Mesendoderm (in vitro differentiated cells): Measurements from ENCODE around the gene HLA-F.
A peak's percentile ranks its signal among the peaks of the same experiment; 100 is the strongest.

Experiments used
- DNase-seq: peaks from one replicate; pipeline ENCODE4 v3.0.0; 2013
- H2AK5ac ChIP-seq: 2 replicates; pipeline ENCODE4 v1.6.1; 2013; ENCODE audit warnings: low read length, inconsistent platforms
- H2BK120ac ChIP-seq: 2 replicates; pipeline ENCODE4 v1.6.1; 2013; ENCODE audit warnings: low read depth, mild to moderate bottlenecking, low read length, moderate library complexity, mixed read lengths
- H2BK15ac ChIP-seq: replicated peaks from 2 replicates; pipeline ENCODE4 v1.6.1; 2013; ENCODE audit warnings: low read depth, mild to moderate bottlenecking, moderate library complexity
- H2BK5ac ChIP-seq: 2 replicates; pipeline ENCODE4 v1.6.1; 2013; ENCODE audit warnings: low read length, inconsistent platforms
- H3K18ac ChIP-seq: 2 replicates; pipeline ENCODE4 v1.6.1; 2013; ENCODE audit warnings: mild to moderate bottlenecking, low read length, mixed read lengths
- H3K23ac ChIP-seq: one replicate; pipeline ENCODE4 v1.6.1; 2013; ENCODE audit warnings: low read length
- H3K27ac ChIP-seq: 2 replicates; pipeline ENCODE4 v1.5.1; 2013; ENCODE audit warnings: low read depth, mild to moderate bottlenecking, inconsistent platforms, low read length, moderate library complexity
- H3K27me3 ChIP-seq: 2 replicates; pipeline ENCODE4 v1.6.1; 2013; ENCODE audit warnings: low read length, control low read depth, mild to moderate bottlenecking, inconsistent platforms; ENCODE audit not compliant: insufficient read depth, poor library complexity
- H3K36me3 ChIP-seq: 2 replicates; pipeline ENCODE4 v1.6.1; 2013; ENCODE audit warnings: low read length, inconsistent platforms; ENCODE audit not compliant: control insufficient read depth, insufficient read depth
- H3K4ac ChIP-seq: one replicate; pipeline ENCODE4 v1.6.1; 2013; ENCODE audit warnings: low read depth, mild to moderate bottlenecking, low read length, moderate library complexity
- H3K4me1 ChIP-seq: 2 replicates; pipeline ENCODE4 v1.6.1; 2013; ENCODE audit warnings: low read depth, low read length, inconsistent platforms; ENCODE audit not compliant: control insufficient read depth
- H3K4me2 ChIP-seq: 2 replicates; pipeline ENCODE4 v1.6.1; 2013; ENCODE audit warnings: low read length
- H3K4me3 ChIP-seq: 2 replicates; pipeline ENCODE4 v1.5.1; 2013; ENCODE audit warnings: mild to moderate bottlenecking, low read length
- H3K56ac ChIP-seq: one replicate; pipeline ENCODE4 v1.6.1; 2013; ENCODE audit warnings: low read length
- H3K79me1 ChIP-seq: 2 replicates; pipeline ENCODE4 v1.6.1; 2013; ENCODE audit warnings: low read length, inconsistent platforms
- H3K79me2 ChIP-seq: 2 replicates; pipeline ENCODE4 v1.6.1; 2013; ENCODE audit warnings: mild to moderate bottlenecking, low read length; ENCODE audit not compliant: control insufficient read depth, insufficient read depth
- H3K9ac ChIP-seq: 2 replicates; pipeline ENCODE4 v1.6.1; 2013; ENCODE audit warnings: low read length, inconsistent platforms
- H4K5ac ChIP-seq: one replicate; pipeline ENCODE4 v1.6.1; 2013; ENCODE audit warnings: low read length
- H4K8ac ChIP-seq: one replicate; pipeline ENCODE4 v1.6.1; 2013; ENCODE audit warnings: low read depth, mild to moderate bottlenecking, control low read depth, low read length, moderate library complexity
- WGBS: extraction: QIAGEN DNeasy Blood & Tissue Kit; methylation state at CpG from one replicate; pipeline ENCODE4 v1.1.7; 2013; ENCODE audit warnings: low lambda C conversion rate, missing lambda C conversion rate; ENCODE audit not compliant: insufficient coverage; ENCODE audit errors: extremely low coverage; 5-methylcytosine and 5-hydroxymethylcytosine counted together

HLA-F gene

GRCh38 chr6:29680416-29680815, 42.8 kb upstream of the HLA-F start:
- Histone ChIP-seq H3K18ac (no peak overlapping the region), H3K79me2 (no peaks in the 10 kb centered on the region), H3K56ac (no peak overlapping the region), H3K23ac (no peak overlapping the region), H2BK5ac (no peak overlapping the region), H3K4me3 (no peak overlapping the region), H2AK5ac (no peak overlapping the region), H3K79me1 (no peaks in the 10 kb centered on the region), H2BK120ac (no peak overlapping the region), H2BK15ac (no peak overlapping the region), H3K27me3 (no peaks in the 10 kb centered on the region), H4K5ac (no peak overlapping the region), H3K27ac (no peak overlapping the region), H3K36me3 (no peaks in the 10 kb centered on the region), H3K4me1 (peaks cover 2% of the 10 kb centered on the region), H3K4me2 (no peak overlapping the region), H3K4ac (no peak overlapping the region), H3K9ac (no peak overlapping the region), H4K8ac (no peak overlapping the region)
- no CpG with 5 or more reads among the region's 24 CpGs for WGBS
- no peak for DNase-seq

GRCh38 chr6:29680904-29681303, 42.3 kb upstream of the HLA-F start, which contains the start of gene ZFP57:
ZFP57 (minus strand) TSS chr6:29681152; CDS start chr6:29677003, 4,149 bp downstream.
- Histone ChIP-seq H3K27ac (no peak within 1 kb of the TSS), H3K79me1 (no peaks in the 10 kb centered on the region), H3K36me3 (no peaks in the 10 kb centered on the region), H3K4me2 (no peak within 1 kb of the TSS), H2BK120ac (no peak within 1 kb of the TSS), H4K8ac (no peak within 1 kb of the TSS), H2BK5ac (no peak within 1 kb of the TSS), H3K9ac (no peak within 1 kb of the TSS), H3K79me2 (no peaks in the 10 kb centered on the region), H2BK15ac (no peak within 1 kb of the TSS), H3K27me3 (no peaks in the 10 kb centered on the region), H3K4me1 (peaks cover 2% of the 10 kb centered on the region), H3K23ac (no peak within 1 kb of the TSS), H3K4me3 (no peak within 1 kb of the TSS), H2AK5ac (no peak within 1 kb of the TSS), H3K56ac (peak within 1 kb of the TSS; percentile 7), H3K18ac (peak within 1 kb of the TSS; percentile 20), H4K5ac (no peak within 1 kb of the TSS), H3K4ac (no peak within 1 kb of the TSS)
- WGBS: no CpG with 5 or more reads among the region's 31 CpGs
- DNase-seq: no peak

DNA sequence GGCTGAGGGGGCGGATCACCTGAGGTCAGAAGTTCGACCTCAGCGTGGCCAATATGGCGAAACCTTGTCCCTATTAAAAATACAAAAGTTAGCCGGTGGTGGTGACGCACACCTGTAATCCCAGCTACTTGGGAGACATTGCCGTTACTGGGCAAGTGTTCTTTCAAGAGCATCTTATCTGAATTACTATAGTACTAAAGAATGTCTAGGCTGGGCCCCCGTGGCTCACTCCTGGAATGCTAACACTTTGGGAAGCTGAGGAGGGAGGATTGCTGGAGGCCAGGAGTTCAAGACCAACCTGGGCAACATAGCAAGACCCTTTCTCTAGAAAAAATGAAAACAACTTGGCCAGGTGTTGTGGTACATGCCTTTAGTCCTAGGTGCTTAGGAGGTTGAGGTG, 41.4 kb upstream of the HLA-F start:
- no peak overlapping the region for H3K4me2 ChIP-seq
- no peaks in the 10 kb centered on the region for H3K36me3 ChIP-seq
- H3K4me1 ChIP-seq: peaks cover 2% of the 10 kb centered on the region
- H2AK5ac ChIP-seq: no peak overlapping the region
- H2BK5ac ChIP-seq: no peak overlapping the region
- no peaks in the 10 kb centered on the region for H3K27me3 ChIP-seq
- H3K9ac ChIP-seq: no peak overlapping the region
- no peaks in the 10 kb centered on the region for H3K79me2 ChIP-seq
- H3K4ac ChIP-seq: no peak overlapping the region
- H3K27ac ChIP-seq: no peak overlapping the region
- no peaks in the 10 kb centered on the region for H3K79me1 ChIP-seq
- DNase-seq: no peak
- H2BK15ac ChIP-seq: no peak overlapping the region
- no peak overlapping the region for H3K4me3 ChIP-seq
- no peak overlapping the region for H3K56ac ChIP-seq
- no peak overlapping the region for H4K8ac ChIP-seq
- H3K23ac ChIP-seq: no peak overlapping the region
- H2BK120ac ChIP-seq: no peak overlapping the region
- H3K18ac ChIP-seq: no peak overlapping the region
- WGBS: no CpG with 5 or more reads among the region's 8 CpGs
- H4K5ac ChIP-seq: no peak overlapping the region

- no peak overlapping the region for H2BK5ac ChIP-seq
- H3K36me3 ChIP-seq: no peaks in the 10 kb centered on the region
- no peak overlapping the region for H3K56ac ChIP-seq
- no peak overlapping the region for H3K27ac ChIP-seq
- H3K79me2 ChIP-seq: no peaks in the 10 kb centered on the region
- no peak overlapping the region for H3K4me3 ChIP-seq
- no peaks in the 10 kb centered on the region for H3K27me3 ChIP-seq
- H3K9ac ChIP-seq: no peak overlapping the region
- H2BK120ac ChIP-seq: no peak overlapping the region
- no peak overlapping the region for H4K5ac ChIP-seq
- H3K79me1 ChIP-seq: no peaks in the 10 kb centered on the region
- H4K8ac ChIP-seq: no peak overlapping the region
- no peak overlapping the region for H3K18ac ChIP-seq
- no peak overlapping the region for H2BK15ac ChIP-seq
- no peak overlapping the region for H3K23ac ChIP-seq
- no CpG with 5 or more reads among the region's 15 CpGs for WGBS
- H3K4me1 ChIP-seq: peaks cover 2% of the 10 kb centered on the region
- no peak overlapping the region for H2AK5ac ChIP-seq
- no peak overlapping the region for H3K4me2 ChIP-seq
- no peak overlapping the region for H3K4ac ChIP-seq
- DNase-seq: peak; percentile 73
Observed at GRCh38 chr6:29685718-29686326, 37.4 kb upstream of the HLA-F start.

DNA sequence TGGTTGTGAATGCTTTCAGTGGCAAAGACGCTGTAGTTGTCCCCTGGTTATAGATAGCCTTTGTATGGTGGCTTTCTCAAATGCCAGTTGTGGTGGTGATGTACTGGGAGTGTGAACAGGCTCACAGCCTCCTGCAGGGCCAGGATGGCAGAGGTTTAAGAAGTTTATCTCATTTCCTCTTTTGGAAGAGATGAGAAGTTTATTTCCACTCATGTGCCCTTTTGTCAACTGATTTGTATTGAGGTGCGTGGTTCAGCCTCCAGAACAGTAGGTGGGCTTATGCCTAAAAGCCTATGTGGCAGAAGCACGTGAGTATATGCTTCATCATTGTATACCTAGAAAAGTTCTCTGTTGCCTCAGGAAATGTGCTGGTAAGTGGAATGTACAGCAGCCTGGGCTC, 28.6 kb upstream of the HLA-F start:
- H3K27me3 ChIP-seq: no peaks in the 10 kb centered on the region
- H2BK120ac ChIP-seq: no peak overlapping the region
- no CpG with 5 or more reads among the region's 3 CpGs for WGBS
- H3K4me1 ChIP-seq: no peaks in the 10 kb centered on the region
- H2BK15ac ChIP-seq: no peak overlapping the region
- no peak overlapping the region for H3K23ac ChIP-seq
- no peak overlapping the region for H3K56ac ChIP-seq
- H3K18ac ChIP-seq: no peak overlapping the region
- H3K4ac ChIP-seq: no peak overlapping the region
- no peak overlapping the region for H3K4me2 ChIP-seq
- H4K5ac ChIP-seq: no peak overlapping the region
- DNase-seq: no peak
- no peak overlapping the region for H3K27ac ChIP-seq
- H3K79me2 ChIP-seq: no peaks in the 10 kb centered on the region
- H3K9ac ChIP-seq: no peak overlapping the region
- H4K8ac ChIP-seq: no peak overlapping the region
- no peak overlapping the region for H2AK5ac ChIP-seq
- no peaks in the 10 kb centered on the region for H3K36me3 ChIP-seq
- no peaks in the 10 kb centered on the region for H3K79me1 ChIP-seq
- H3K4me3 ChIP-seq: no peak overlapping the region
- H2BK5ac ChIP-seq: no peak overlapping the region
